K562 (cell line): ENCODE data around the gene CALU. TPM values are rescaled to one million over a fixed set of nuclear protein-coding genes. Genes with fewer than 3 reads are reported as not detected.
A peak's percentile ranks its signal among the peaks of the same experiment; 100 is the strongest.

Experiments used
- ATAC-seq: fragments of 200-7000 bp; cut with Tn5 transposase; 3 replicates; pipeline ENCODE4 v1.9.1; 2020; ENCODE audit warnings: moderate library complexity
- BruUV-seq: library from RNA; stranded (reverse); fragments of 400-500 nt; replicated peaks from 2 replicates; lab custom pipeline; 2021; lab: Mats Ljungman, UMichigan
- CTCF ChIA-PET: fragments of 300-600 bp; formaldehyde crosslinking; extraction: SDS; loops from one replicate; lab custom pipeline; 2021; ENCODE audit warnings: low intra/inter-chr PET ratio; lab: Yijun Ruan, JAX
- POLR2A ChIA-PET: fragments of 300-600, 350-650 bp; sonication (Branson Sonifier 250); formaldehyde crosslinking; extraction: SDS; loops from one replicate; lab custom pipeline; 2021; ENCODE audit warnings: antibody characterized with exemption, inconsistent platforms; lab: Yijun Ruan, JAX
- DNase-seq, 4 experiments: peaks; one replicate each; pipeline versions ENCODE4 v3.0.0 to v3.0.0-alpha.2; 2011 to 2018; ENCODE audit warnings: low spot score in 3 of 4, mixed read lengths in 3 of 4; ENCODE audit errors: extremely low read depth in 1 of 4
- FAIRE-seq: peaks from 2 replicates; lab custom pipeline; 2011; peaks lifted over from hg19 to GRCh38; lab: Jason Lieb, UNC
- H2AFZ ChIP-seq: 2 replicates; pipeline ENCODE4 v1.6.0; 2011; ENCODE audit warnings: low read depth, low read length, control low read depth, inconsistent platforms
- H3K27ac ChIP-seq: fragments of 200-600 bp; 3 replicates; pipeline ENCODE4 v1.8.0; 2011; ENCODE audit warnings: low read depth, mild to moderate bottlenecking, control low read depth, inconsistent platforms, low read length, moderate library complexity, mixed read lengths; ENCODE audit errors: extremely low read depth
- H3K27me3 ChIP-seq, 2 experiments: fragments of 300-600 bp in 1 of 2; 2 replicates in 1 of 2; 3 replicates in 1 of 2; pipeline versions ENCODE4 v1.6.0 to v1.8.0; 2011; ENCODE audit warnings: inconsistent platforms in 2 of 2, low read length in 2 of 2, mild to moderate bottlenecking in 1 of 2, mixed read lengths in 1 of 2, moderate library complexity in 1 of 2; ENCODE audit not compliant: control insufficient read depth in 2 of 2, insufficient read depth in 2 of 2
- H3K36me3 ChIP-seq: fragments of 300-600 bp; 3 replicates; pipeline ENCODE4 v1.8.0; 2011; ENCODE audit warnings: mild to moderate bottlenecking, low read length, inconsistent platforms; ENCODE audit not compliant: control insufficient read depth, insufficient read depth
- H3K4me1 ChIP-seq, 2 experiments: fragments of 200-600 bp in 1 of 2; replicated peaks in 1 of 2; 2 replicates in 1 of 2; 3 replicates in 1 of 2; pipeline versions ENCODE4 v1.5.1 to v1.8.0; 2011; ENCODE audit warnings: inconsistent platforms in 2 of 2, low read length in 2 of 2, mild to moderate bottlenecking in 1 of 2, mixed read lengths in 1 of 2, moderate library complexity in 1 of 2; ENCODE audit not compliant: control insufficient read depth in 2 of 2, insufficient read depth in 2 of 2
- H3K4me2 ChIP-seq: 2 replicates; pipeline ENCODE4 v1.6.1; 2011; ENCODE audit warnings: low read length, control low read depth, inconsistent platforms, mixed read lengths; ENCODE audit not compliant: insufficient read depth
- H3K4me3 ChIP-seq: fragments of 200-600 bp; sonication (generic), shearing (Covaris generic); 2 replicates; pipeline ENCODE4 v1.5.1; 2016; ENCODE audit warnings: control low read depth, inconsistent platforms
- H3K79me2 ChIP-seq: fragments of 200-600 bp; 3 replicates; pipeline ENCODE4 v1.8.0; 2011; ENCODE audit warnings: low read length, inconsistent platforms; ENCODE audit not compliant: control insufficient read depth, insufficient read depth
- H3K9ac ChIP-seq, 2 experiments: 2 replicates each; pipeline versions ENCODE4 v1.6.0 to v1.6.1; 2011; ENCODE audit warnings: low read depth in 2 of 2, low read length in 2 of 2, control low read depth in 1 of 2, inconsistent platforms in 1 of 2, mild to moderate bottlenecking in 1 of 2, mixed read lengths in 1 of 2; ENCODE audit not compliant: insufficient read depth in 1 of 2
- H3K9me1 ChIP-seq: one replicate; pipeline ENCODE4 v1.6.0; 2011; ENCODE audit warnings: inconsistent platforms, mild to moderate bottlenecking, low read length, moderate library complexity; ENCODE audit not compliant: control insufficient read depth, insufficient read depth
- H3K9me3 ChIP-seq: replicated peaks from 2 replicates; pipeline ENCODE4 v1.5.1; 2011; ENCODE audit warnings: low read depth, low read length, inconsistent platforms; ENCODE audit not compliant: control insufficient read depth, insufficient read depth
- H4K20me1 ChIP-seq: replicated peaks from 2 replicates; pipeline ENCODE4 v1.6.1; 2011; ENCODE audit warnings: low read length, inconsistent platforms, mixed read lengths; ENCODE audit not compliant: control insufficient read depth, insufficient read depth
- BCOR ChIP-seq: fragments of 450-650 bp; IDR thresholded peaks from 2 replicates; pipeline ENCODE4 v1.6.1; 2016
- HMGN3 ChIP-seq: IDR thresholded peaks from 2 replicates; pipeline ENCODE4 v1.6.1; 2011; ENCODE audit warnings: borderline replicate concordance, low read depth, mild to moderate bottlenecking, mixed read lengths, low read length; ENCODE audit not compliant: insufficient read length; ENCODE audit errors: extremely low read depth
- RBM34 ChIP-seq: fragments of 200-400 bp; formaldehyde crosslinking; IDR thresholded peaks from 2 replicates; pipeline ENCODE4 v1.6.1; 2018; ENCODE audit warnings: low read length, borderline replicate concordance; ENCODE audit not compliant: insufficient read depth
- RERE ChIP-seq: sonication (generic); formaldehyde crosslinking; IDR thresholded peaks from 2 replicates; pipeline ENCODE4 v1.8.0; 2023; ENCODE audit warnings: missing genetic modification reagents, mild to moderate bottlenecking, borderline replicate concordance
- RHOXF2B ChIP-seq: fragments of 250-450 bp; sonication (Bioruptor Pico); conservative IDR thresholded peaks from 2 replicates; pipeline ENCODE4 v1.5.1; 2021
- SMAD4 ChIP-seq: fragments of 250-450 bp; sonication (Bioruptor Pico); conservative IDR thresholded peaks from 2 replicates; pipeline ENCODE4 v1.8.0; 2021; ENCODE audit warnings: inconsistent platforms, mild to moderate bottlenecking, moderate library complexity
- SOX6 ChIP-seq: fragments of 450-650 bp; IDR thresholded peaks from 2 replicates; pipeline ENCODE4 v1.6.1; 2014; ENCODE audit warnings: mild to moderate bottlenecking
- WHSC1 ChIP-seq: IDR thresholded peaks from one replicate; pipeline ENCODE4 v1.6.1; 2012; ENCODE audit warnings: low read length, control low read depth, inconsistent platforms
- ZNF436 ChIP-seq: fragments of 250-450, 450-650 bp; sonication (Bioruptor Pico); formaldehyde crosslinking; IDR thresholded peaks from 2 replicates; pipeline ENCODE4 v1.7.0; 2020; ENCODE audit warnings: mild to moderate bottlenecking
- ZNF766 ChIP-seq: fragments of 200-800 bp; sonication (Bioruptor generic); conservative IDR thresholded peaks from 2 replicates; pipeline ENCODE4 v1.6.1; 2016; ENCODE audit warnings: missing genetic modification characterization, missing compliant biosample characterization
- ZNF79 ChIP-seq: fragments of 250-450 bp; sonication (Bioruptor Pico); IDR thresholded peaks from 2 replicates; pipeline ENCODE4 v1.4.0; 2020; ENCODE audit warnings: low read depth, mild to moderate bottlenecking, moderate library complexity
- WGBS: fragments of 100-300 bp; shearing (Covaris generic); methylation state at CpG from one replicate; pipeline ENCODE4 v1.1.6; 2016; ENCODE audit warnings: low coverage, mixed read lengths; ENCODE audit not compliant: insufficient coverage; ENCODE audit errors: missing lambda C conversion rate; 5-methylcytosine and 5-hydroxymethylcytosine counted together
- in situ Hi-C: fragments of 300-500 bp; cut with MboI; formaldehyde crosslinking; loops from 4 replicates; pipeline ENCODE4 v1.15.0; 2018; ENCODE audit warnings: inconsistent platforms, mixed read lengths
- intact Hi-C: fragments of 100-400 bp; cut with micrococcal nuclease; formaldehyde crosslinking; loops from 2 replicates; pipeline ENCODE4 v1.14.2; 2022
- polyA plus RNA-seq, 8 experiments: library from polyadenylated mRNA; depleted of rRNA in 4 of 8; stranded (reverse) in 5 of 8; unstranded in 3 of 8; fragments of >200 nt; fragmentation: Nextera tagmentation in 2 of 8; fragmentation: Illumina TruSeq in 1 of 8; extraction: Ambion mirVana in 2 of 8; extraction: Trizol in 1 of 8; gene quantifications; 2 replicates each; pipeline versions ENCODE4 v1.2.1 to v1.2.3, GENCODE V29; 2011 to 2014; ENCODE audit warnings: inconsistent platforms in 1 of 8, missing spikeins in 1 of 8
- total RNA-seq, 7 experiments: library from RNA; depleted of rRNA in 6 of 7; stranded (reverse); fragments of >200 nt in 6 of 7; fragmentation: Illumina TruSeq in 2 of 7; extraction: Trizol in 2 of 7; gene quantifications; 2 replicates each; pipeline versions ENCODE4 v1.2.1 to v1.2.3, GENCODE V29; 2011 to 2021; ENCODE audit warnings: low replicate concordance in 1 of 7

The CALU gene
- total and polyA plus RNA-seq, 9 of the 15 experiments (the other 6 are each of a cell fraction or from before 2014, with no cell fraction given) = 166 to 286 (median 215) TPM

GRCh38 chr7:128735436-128735835 is 3.7 kb upstream of the CALU start:
- Histone ChIP-seq H4K20me1 (peaks cover 12% of the 10 kb centered on the region), H3K9ac (no peak overlapping the region), H3K4me2 (no peak overlapping the region), H3K4me3 (no peak overlapping the region), H3K9me3 (no peaks in the 10 kb centered on the region), H3K9me1 (no peaks in the 10 kb centered on the region), H3K4me1 (peaks cover 15 to 44% of the 10 kb centered on the region in 2 experiments), H3K27ac (no peak overlapping the region), H3K36me3 (peaks cover 6% of the 10 kb centered on the region; the same call in 2 of the 3 replicates), H2AFZ (peak overlapping the region; percentile 92), H3K79me2 (peaks cover 21% of the 10 kb centered on the region), H3K27me3 (no peaks in the 10 kb centered on the region)
- ATAC-seq (no peak), FAIRE-seq (no peak), DNase-seq (no peak)
- CTCF ChIA-PET = no interaction called here
- TF ChIP-seq ZNF766 (CRISPR knock-in tag) (0 out of 2 replicates have a peak, but pooled peaks have one; percentile 30), SMAD4 (CRISPR knock-in tag) (0 out of 2 replicates have a peak, but pooled peaks have one; percentile 2), ZNF436 (no peak), ZNF79 (CRISPR knock-in tag) (no peak)
- 82% methylated on average over 5 of the region's 5 CpGs for whole genome bisulfite sequencing
- in situ Hi-C loops (no loop called here), intact Hi-C loops (loop anchor here (5.0 kb wide), 1 partner anchor 1292 kb away; no protein-coding TSS in a partner anchor)
- POLR2A ChIA-PET = interaction anchor here (1.1 to 10.5 kb wide), 4 partner anchors 10 to 98 kb away, joined by 4 to 242 read pairs (median 110); no protein-coding TSS in a partner anchor
- no TSS peak for BruUV-seq

GRCh38 chr7:128737441-128737840 is 1.7 kb upstream of the CALU start:
- no TSS peak for BruUV-seq
- Histone ChIP-seq H4K20me1 (peaks cover 31% of the 10 kb centered on the region), H2AFZ (peak overlapping the region; percentile 95), H3K27me3 (no peaks in the 10 kb centered on the region), H3K9ac (0 out of 4 replicates have a peak overlapping the region, but pooled peaks of 1 of the 2 experiments have one; percentile 97), H3K9me3 (no peaks in the 10 kb centered on the region), H3K4me2 (no peak overlapping the region), H3K9me1 (peaks cover 5% of the 10 kb centered on the region), H3K4me3 (no peak overlapping the region), H3K36me3 (peaks cover 23% of the 10 kb centered on the region), H3K27ac (no peak overlapping the region; the same call in 1 of the 3 replicates), H3K79me2 (peaks cover 41% of the 10 kb centered on the region), H3K4me1 (peaks cover 10 to 52% of the 10 kb centered on the region in 2 experiments)
- intact Hi-C loops = loop anchor here (5.0 kb wide), 1 partner anchor 1290 kb away; no protein-coding TSS in a partner anchor
- POLR2A ChIA-PET = interaction anchor here (0.8 to 10.5 kb wide), 10 partner anchors 12 to 125 kb away, joined by 3 to 242 read pairs (median 8); partner anchors contain the start of gene ATP6V1F
- in situ Hi-C loops = no loop called here
- no peak for ATAC-seq
- no peak for FAIRE-seq
- CTCF ChIA-PET = no interaction called here
- DNase-seq = no peak
- WGBS = 78% methylated on average over 4 of the region's 4 CpGs
- TF ChIP-seq RERE (no peak), SOX6 (no peak), RBM34 (no peak), WHSC1 (no peak), BCOR (peak; percentile 53; the same call in 1 of the 2 replicates), HMGN3 (no peak), RHOXF2B (CRISPR knock-in tag) (no peak)
